ENCODE data around the gene ACKR3. TPM values are rescaled to one million over a fixed set of nuclear protein-coding genes. Genes with fewer than 3 reads are reported as not detected.

ACKR3 gene
- total RNA-seq, 2 experiments from 2014 or later: 0.46 to 2.1 TPM

DNA sequence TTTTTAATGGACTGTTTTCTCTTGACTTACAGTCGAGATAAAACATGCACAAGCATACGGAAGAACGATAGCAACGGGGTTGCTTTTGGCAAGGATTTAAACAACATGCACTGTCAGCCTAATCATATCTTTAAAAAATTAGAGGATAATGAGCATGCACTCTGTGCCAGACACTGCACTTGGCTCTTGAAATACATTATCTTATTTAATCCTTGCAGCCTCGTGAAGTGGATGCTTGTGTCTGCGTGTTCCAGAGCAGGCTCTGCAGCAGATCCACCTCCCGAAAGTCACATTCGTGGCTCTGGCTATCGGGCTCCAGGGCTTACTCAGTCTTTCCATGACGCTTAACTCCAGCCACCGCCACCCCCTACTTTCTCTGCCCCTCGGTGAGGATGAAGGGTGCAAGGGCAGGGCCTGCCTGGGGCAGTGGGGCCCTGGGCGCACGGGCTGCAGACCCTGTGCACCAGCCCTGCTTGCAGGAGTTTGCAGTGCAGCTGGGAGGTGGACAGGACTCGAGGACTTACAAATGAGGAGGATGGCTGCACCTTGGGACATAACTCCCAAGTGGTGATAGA is 61.7 kb downstream of the ACKR3 start:
- Histone ChIP-seq H3K9me3 (ENCODE audit: low read length) (no peaks in the 10 kb centered on the region), H3K4me2 (ENCODE audit: low read length) (no peak overlapping the region), H4K20me1 (ENCODE audit: insufficient read depth, low read length) (no peaks in the 10 kb centered on the region), H3K27ac (ENCODE audit: low read depth, low read length, poor library complexity, severe bottlenecking) (no peak overlapping the region), H3K79me2 (ENCODE audit: insufficient read depth, low read depth, low read length) (no peaks in the 10 kb centered on the region), H3K36me3 (ENCODE audit: insufficient read depth, low read length) (no peaks in the 10 kb centered on the region), H3K9me2 (ENCODE audit: insufficient read depth, low read length) (no peaks in the 10 kb centered on the region), H3K4me1 (ENCODE audit: insufficient read depth, low read length, poor library complexity, severe bottlenecking) (no peaks in the 10 kb centered on the region), H2AFZ (ENCODE audit: low read length) (no peak overlapping the region), H3K4me3 (ENCODE audit: low read depth, low read length, poor library complexity, severe bottlenecking) (no peak overlapping the region)
- no TSS peak for BruUV-seq (replicated peaks)
- no peak for TF ChIP-seq EZH2phosphoT487 (IDR thresholded peaks at IDR 0.05; ENCODE audit: borderline replicate concordance, low read depth, low read length)
- TF ChIP-seq, protein P1, sequence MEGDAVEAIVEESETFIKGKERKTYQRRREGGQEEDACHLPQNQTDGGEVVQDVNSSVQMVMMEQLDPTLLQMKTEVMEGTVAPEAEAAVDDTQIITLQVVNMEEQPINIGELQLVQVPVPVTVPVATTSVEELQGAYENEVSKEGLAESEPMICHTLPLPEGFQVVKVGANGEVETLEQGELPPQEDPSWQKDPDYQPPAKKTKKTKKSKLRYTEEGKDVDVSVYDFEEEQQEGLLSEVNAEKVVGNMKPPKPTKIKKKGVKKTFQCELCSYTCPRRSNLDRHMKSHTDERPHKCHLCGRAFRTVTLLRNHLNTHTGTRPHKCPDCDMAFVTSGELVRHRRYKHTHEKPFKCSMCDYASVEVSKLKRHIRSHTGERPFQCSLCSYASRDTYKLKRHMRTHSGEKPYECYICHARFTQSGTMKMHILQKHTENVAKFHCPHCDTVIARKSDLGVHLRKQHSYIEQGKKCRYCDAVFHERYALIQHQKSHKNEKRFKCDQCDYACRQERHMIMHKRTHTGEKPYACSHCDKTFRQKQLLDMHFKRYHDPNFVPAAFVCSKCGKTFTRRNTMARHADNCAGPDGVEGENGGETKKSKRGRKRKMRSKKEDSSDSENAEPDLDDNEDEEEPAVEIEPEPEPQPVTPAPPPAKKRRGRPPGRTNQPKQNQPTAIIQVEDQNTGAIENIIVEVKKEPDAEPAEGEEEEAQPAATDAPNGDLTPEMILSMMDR (conservative IDR thresholded peaks at IDR 0.05; ENCODE audit: low read length): no peak
- POLR2A ChIA-PET: no interaction called here
- CTCF ChIA-PET (ENCODE audit: unreplicated experiment): no interaction called here
- DNase-seq (ENCODE audit: low spot score): no peak
- intact Hi-C loops (cut with micrococcal nuclease; ENCODE audit: unreplicated experiment): no loop called here

DNA sequence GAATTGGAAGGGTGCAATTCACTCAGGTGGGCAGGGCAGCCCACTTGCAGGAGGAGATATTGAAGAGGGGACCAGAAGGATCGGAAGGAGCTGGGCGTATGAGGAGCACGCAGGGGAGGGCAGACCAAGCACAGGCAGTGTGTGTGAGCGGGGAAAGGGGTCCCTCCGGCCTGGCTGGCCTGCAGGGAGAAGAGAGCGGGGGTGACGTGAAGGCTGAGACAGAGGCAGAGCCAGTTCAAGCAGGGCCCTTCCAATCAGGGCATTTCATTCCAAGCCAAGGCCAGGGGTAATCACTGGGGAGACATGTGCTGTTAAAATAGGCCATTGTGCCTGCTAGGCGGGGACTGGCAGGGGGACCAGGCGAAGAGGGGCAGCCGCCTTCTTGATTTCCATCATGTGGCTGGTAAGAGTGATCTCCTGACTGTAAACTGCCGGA is 62.2 kb downstream of the ACKR3 start:
- Histone ChIP-seq H3K4me2 (ENCODE audit: low read length) (no peak overlapping the region), H2AFZ (ENCODE audit: low read length) (no peak overlapping the region), H3K9me2 (ENCODE audit: insufficient read depth, low read length) (no peaks in the 10 kb centered on the region), H4K20me1 (ENCODE audit: insufficient read depth, low read length) (no peaks in the 10 kb centered on the region), H3K36me3 (ENCODE audit: insufficient read depth, low read length) (no peaks in the 10 kb centered on the region), H3K4me3 (ENCODE audit: low read depth, low read length, poor library complexity, severe bottlenecking) (no peak overlapping the region), H3K4me1 (ENCODE audit: insufficient read depth, low read length, poor library complexity, severe bottlenecking) (no peaks in the 10 kb centered on the region), H3K9me3 (ENCODE audit: low read length) (no peaks in the 10 kb centered on the region), H3K79me2 (ENCODE audit: insufficient read depth, low read depth, low read length) (no peaks in the 10 kb centered on the region), H3K27ac (ENCODE audit: low read depth, low read length, poor library complexity, severe bottlenecking) (no peak overlapping the region)
- ChIA-PET CTCF (ENCODE audit: unreplicated experiment) (no interaction called here), POLR2A (no interaction called here)
- intact Hi-C loops (cut with micrococcal nuclease; ENCODE audit: unreplicated experiment): no loop called here
- BruUV-seq (replicated peaks): no TSS peak
- TF ChIP-seq EZH2phosphoT487 (IDR thresholded peaks at IDR 0.05; ENCODE audit: borderline replicate concordance, low read depth, low read length): no peak
- TF ChIP-seq, protein P1 (conservative IDR thresholded peaks at IDR 0.05; ENCODE audit: low read length): no peak
- DNase-seq (ENCODE audit: low spot score): no peak
